Activated CD4-positive, alpha-beta memory T cell treated with anti-CD3 and anti-CD28 coated beads, Interleukin-2, amount 10 ng/mL, durations not matched to agents 7 days and 5 days (primary cell): ENCODE data around the gene GRB14. TPM values are rescaled to one million over a fixed set of nuclear protein-coding genes. Genes with fewer than 3 reads are reported as not detected.
"Not testable (repeated sequence)": the region's sequence is repeated elsewhere in the genome, so short reads cannot be mapped to it uniquely, and the experiment has no call there.

Source experiments
- CTCF ChIA-PET: fragments of 350-600 bp; sonication (Branson Sonifier 250); formaldehyde crosslinking; loops from one replicate; lab custom pipeline; 2021; ENCODE audit warnings: antibody characterized with exemption, inconsistent platforms; lab: Charles Lee
- POLR2A ChIA-PET: fragments of 350-600 bp; sonication (Branson Sonifier 250); formaldehyde crosslinking; loops from one replicate; lab custom pipeline; 2021; ENCODE audit warnings: antibody characterized with exemption; lab: Charles Lee
- DNase-seq: peaks from one replicate; pipeline ENCODE4 v3.0.0-alpha.2; 2020
- H3K27ac Mint-ChIP-seq: one replicate; pipeline ENCODE4 v1.8.0; 2021; ENCODE audit warnings: mild to moderate bottlenecking, mixed read lengths
- H3K27me3 Mint-ChIP-seq: one replicate; pipeline ENCODE4 v1.8.0; 2021; ENCODE audit warnings: mixed read lengths
- H3K36me3 Mint-ChIP-seq: one replicate; pipeline ENCODE4 v1.8.0; 2021; ENCODE audit warnings: low read depth, mixed read lengths
- H3K4me1 Mint-ChIP-seq: one replicate; pipeline ENCODE4 v1.8.0; 2021; ENCODE audit warnings: mixed read lengths
- H3K4me3 Mint-ChIP-seq: one replicate; pipeline ENCODE4 v1.8.0; 2021; ENCODE audit warnings: mild to moderate bottlenecking, mixed read lengths
- H3K9me3 Mint-ChIP-seq: one replicate; pipeline ENCODE4 v1.8.0; 2021; ENCODE audit warnings: mixed read lengths
- total RNA-seq, 2 experiments: library from RNA; stranded (reverse); gene quantifications; one replicate each; pipeline ENCODE4 v1.2.3, GENCODE V29; 2021

GRB14 gene
- total RNA-seq, 2 experiments from 2014 or later: not detected

- no peaks in the 10 kb centered on the region for H3K9me3 Mint-ChIP-seq
- CTCF ChIA-PET: no interaction called here
Measured at GRCh38 chr2:164495491-164496223, 125.6 kb downstream of the GRB14 start.

GRCh38 chr2:164485541-164485940 lies 135.7 kb downstream of the GRB14 start:
- no peaks in the 10 kb centered on the region for H3K4me1 Mint-ChIP-seq
- H3K4me3 Mint-ChIP-seq: no peak overlapping the region
- no peaks in the 10 kb centered on the region for H3K27me3 Mint-ChIP-seq
- DNase-seq: no peak
- ChIA-PET CTCF (no interaction called here), POLR2A (no interaction called here)
- H3K36me3 Mint-ChIP-seq: no peaks in the 10 kb centered on the region
- H3K9me3 Mint-ChIP-seq: no peaks in the 10 kb centered on the region
- H3K27ac Mint-ChIP-seq: no peak overlapping the region

More at GRCh38 chr2:164495491-164496223, 125.6 kb downstream of the GRB14 start:
- no peaks in the 10 kb centered on the region for H3K36me3 Mint-ChIP-seq
- POLR2A ChIA-PET: no interaction called here
- H3K4me3 Mint-ChIP-seq: no peak overlapping the region
- H3K27me3 Mint-ChIP-seq: no peaks in the 10 kb centered on the region
- DNase-seq: no peak
- no peak overlapping the region for H3K27ac Mint-ChIP-seq
- no peaks in the 10 kb centered on the region for H3K4me1 Mint-ChIP-seq

DNA sequence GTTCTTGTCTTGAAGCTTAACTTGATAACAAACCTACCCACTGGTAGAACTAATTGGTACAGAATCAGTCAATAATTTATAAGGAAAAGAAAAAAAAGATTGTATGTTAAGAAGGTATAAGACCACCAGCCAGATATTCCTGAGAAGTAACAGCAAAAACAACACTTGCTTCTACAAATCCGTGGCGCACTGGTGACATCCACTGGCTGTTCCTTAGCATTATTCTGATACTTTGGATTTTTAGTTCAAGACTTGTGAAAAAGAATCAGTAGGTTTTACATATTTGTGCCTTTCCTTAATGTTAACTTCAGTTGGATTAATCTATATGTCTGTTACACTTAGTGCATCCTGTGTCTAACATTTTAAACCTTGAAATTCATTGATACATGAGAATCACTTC lies 141.8 kb downstream of the GRB14 start:
- CTCF ChIA-PET: no interaction called here
- H3K9me3 Mint-ChIP-seq: no peaks in the 10 kb centered on the region
- POLR2A ChIA-PET: no interaction called here
- H3K27me3 Mint-ChIP-seq: no peaks in the 10 kb centered on the region
- H3K27ac Mint-ChIP-seq: no peak overlapping the region
- no peak for DNase-seq
- no peak overlapping the region for H3K4me3 Mint-ChIP-seq
- H3K36me3 Mint-ChIP-seq: no peaks in the 10 kb centered on the region
- no peaks in the 10 kb centered on the region for H3K4me1 Mint-ChIP-seq

GRCh38 chr2:164478205-164478604 lies 143.1 kb downstream of the GRB14 start:
- Mint-ChIP-seq H3K4me3 (no peak overlapping the region), H3K27ac (no peak overlapping the region), H3K4me1 (no peaks in the 10 kb centered on the region), H3K36me3 (no peaks in the 10 kb centered on the region), H3K9me3 (no peaks in the 10 kb centered on the region), H3K27me3 (no peaks in the 10 kb centered on the region)
- ChIA-PET POLR2A (no interaction called here), CTCF (no interaction called here)
- no peak for DNase-seq

DNA sequence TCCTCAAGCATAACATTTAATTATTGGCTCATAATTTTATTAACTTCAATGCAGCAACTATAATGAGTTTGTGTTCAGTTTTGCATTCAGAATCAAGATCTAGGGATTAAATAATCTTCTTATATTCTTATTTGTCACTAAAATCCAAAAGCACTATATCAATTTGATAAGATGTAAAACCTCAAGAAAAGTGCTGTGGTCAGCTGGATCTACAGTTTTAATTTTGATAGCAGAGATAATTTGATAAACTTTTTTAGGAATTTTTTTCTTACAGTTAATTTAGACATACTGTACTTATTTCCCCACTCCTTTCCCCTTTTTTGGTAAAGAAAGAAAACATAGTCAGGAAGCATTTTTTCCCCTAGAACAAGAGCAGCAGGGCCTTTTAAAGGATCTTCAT lies 146.4 kb downstream of the GRB14 start:
- ChIA-PET POLR2A (no interaction called here), CTCF (no interaction called here)
- Mint-ChIP-seq H3K36me3 (no peaks in the 10 kb centered on the region), H3K27ac (no peak overlapping the region), H3K4me3 (no peak overlapping the region), H3K4me1 (no peaks in the 10 kb centered on the region), H3K27me3 (no peaks in the 10 kb centered on the region), H3K9me3 (no peaks in the 10 kb centered on the region)
- DNase-seq: no peak

DNA sequence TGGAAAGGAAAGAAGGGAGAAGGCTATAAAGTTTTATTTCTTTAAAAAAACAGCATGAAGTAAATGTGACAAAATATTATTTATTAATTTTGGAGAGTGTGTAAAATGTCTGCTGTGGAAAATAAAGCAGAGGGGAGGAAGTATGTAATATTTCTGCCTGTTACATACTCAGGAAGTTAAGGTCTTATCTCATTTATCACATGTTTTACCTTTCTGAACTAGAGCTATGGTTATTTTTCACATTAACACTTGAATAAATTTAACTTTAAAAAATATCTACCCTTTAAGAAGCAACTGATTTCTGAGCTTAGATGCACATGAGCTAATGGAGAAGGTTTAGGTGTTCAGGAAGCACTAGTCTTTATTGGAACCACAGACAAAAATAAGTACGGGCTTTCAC lies 148.3 kb downstream of the GRB14 start:
- no peaks in the 10 kb centered on the region for H3K4me1 Mint-ChIP-seq
- no peak for DNase-seq
- H3K27ac Mint-ChIP-seq: no peak overlapping the region
- CTCF ChIA-PET: no interaction called here
- H3K9me3 Mint-ChIP-seq: no peaks in the 10 kb centered on the region
- H3K4me3 Mint-ChIP-seq: no peak overlapping the region
- no peaks in the 10 kb centered on the region for H3K27me3 Mint-ChIP-seq
- H3K36me3 Mint-ChIP-seq: no peaks in the 10 kb centered on the region
- POLR2A ChIA-PET: no interaction called here

- CTCF ChIA-PET, DNase-seq, H3K27me3 Mint-ChIP-seq, H3K27ac Mint-ChIP-seq, H3K4me1 Mint-ChIP-seq, POLR2A ChIA-PET, H3K4me3 Mint-ChIP-seq, H3K9me3 Mint-ChIP-seq, H3K36me3 Mint-ChIP-seq: not testable (repeated sequence)
Measured at GRCh38 chr2:164465047-164465446, 156.2 kb downstream of the GRB14 start.

GRCh38 chr2:164464376-164464775 lies 156.9 kb downstream of the GRB14 start:
- Mint-ChIP-seq H3K27ac (no peak overlapping the region), H3K36me3 (no peaks in the 10 kb centered on the region), H3K4me3 (no peak overlapping the region), H3K27me3 (no peaks in the 10 kb centered on the region), H3K4me1 (no peaks in the 10 kb centered on the region), H3K9me3 (peaks cover 3% of the 10 kb centered on the region)
- ChIA-PET POLR2A (no interaction called here), CTCF (no interaction called here)
- DNase-seq: no peak

- Mint-ChIP-seq H3K4me3 (no peak overlapping the region), H3K36me3 (no peaks in the 10 kb centered on the region), H3K27ac (no peak overlapping the region), H3K27me3 (no peaks in the 10 kb centered on the region), H3K4me1 (no peaks in the 10 kb centered on the region), H3K9me3 (peaks cover 5% of the 10 kb centered on the region)
- ChIA-PET POLR2A (no interaction called here), CTCF (interaction anchor here (0.7 kb wide), 1 partner anchor 837 kb away, joined by 4 read pairs; no protein-coding TSS in a partner anchor)
- no peak for DNase-seq
Measured at GRCh38 chr2:164458792-164459191, 162.5 kb downstream of the GRB14 start.

GRCh38 chr2:164457271-164457670 lies 164.0 kb downstream of the GRB14 start:
- Mint-ChIP-seq H3K36me3 (no peaks in the 10 kb centered on the region), H3K4me1 (no peaks in the 10 kb centered on the region), H3K4me3 (no peak overlapping the region), H3K27ac (no peak overlapping the region), H3K27me3 (no peaks in the 10 kb centered on the region), H3K9me3 (peaks cover 5% of the 10 kb centered on the region)
- no peak for DNase-seq
- POLR2A ChIA-PET: no interaction called here
- CTCF ChIA-PET: no interaction called here

- Mint-ChIP-seq H3K9me3 (peaks cover 5% of the 10 kb centered on the region), H3K4me3 (no peak overlapping the region), H3K27me3 (no peaks in the 10 kb centered on the region), H3K27ac (no peak overlapping the region), H3K36me3 (no peaks in the 10 kb centered on the region), H3K4me1 (no peaks in the 10 kb centered on the region)
- ChIA-PET CTCF (no interaction called here), POLR2A (no interaction called here)
- no peak for DNase-seq
Measured at GRCh38 chr2:164456619-164457018, 164.7 kb downstream of the GRB14 start.

- Mint-ChIP-seq H3K27me3 (no peaks in the 10 kb centered on the region), H3K4me1 (no peaks in the 10 kb centered on the region), H3K9me3 (peaks cover 7% of the 10 kb centered on the region), H3K4me3 (no peak overlapping the region), H3K36me3 (no peaks in the 10 kb centered on the region), H3K27ac (no peak overlapping the region)
- DNase-seq: no peak
- POLR2A ChIA-PET: no interaction called here
- CTCF ChIA-PET: no interaction called here
Measured at GRCh38 chr2:164453656-164454305, 167.5 kb downstream of the GRB14 start.

- Mint-ChIP-seq H3K4me1 (no peaks in the 10 kb centered on the region), H3K9me3 (peaks cover 5% of the 10 kb centered on the region), H3K27me3 (no peaks in the 10 kb centered on the region), H3K4me3 (no peak overlapping the region), H3K27ac (no peak overlapping the region), H3K36me3 (no peaks in the 10 kb centered on the region)
- CTCF ChIA-PET: no interaction called here
- no peak for DNase-seq
- POLR2A ChIA-PET: no interaction called here
Measured at GRCh38 chr2:164450278-164450677, 171.0 kb downstream of the GRB14 start.

GRCh38 chr2:164449706-164450105 lies 171.6 kb downstream of the GRB14 start:
- Mint-ChIP-seq H3K27me3 (no peaks in the 10 kb centered on the region), H3K4me3 (no peak overlapping the region), H3K36me3 (no peaks in the 10 kb centered on the region), H3K27ac (no peak overlapping the region), H3K4me1 (no peaks in the 10 kb centered on the region), H3K9me3 (peaks cover 5% of the 10 kb centered on the region)
- ChIA-PET POLR2A (no interaction called here), CTCF (no interaction called here)
- DNase-seq: no peak
